HFF-Myc (cell line): Measurements from ENCODE around the gene SCN9A.
A peak's percentile ranks its signal among the peaks of the same experiment; 100 is the strongest.

Experiments
- DNase-seq: peaks from one replicate; pipeline ENCODE4 v3.0.0-alpha.2; 2011; ENCODE audit warnings: low read depth; ENCODE audit errors: extremely low read depth
- H3K4me3 ChIP-seq: replicated peaks from 2 replicates; pipeline ENCODE4 v1.5.1; 2011; ENCODE audit warnings: low read depth, mild to moderate bottlenecking, control low read depth, low read length
- CTCF ChIP-seq: IDR thresholded peaks from 2 replicates; pipeline ENCODE4 v1.5.1; 2012; ENCODE audit warnings: mild to moderate bottlenecking, low read depth, low read length, control low read depth; ENCODE audit errors: missing control alignments

SCN9A gene

GRCh38 chr2:166393008-166393407 lies 17.3 kb upstream of the SCN9A start:
- TF ChIP-seq CTCF: no peak
- no peak for DNase-seq
- no peak overlapping the region for H3K4me3 ChIP-seq

GRCh38 chr2:166388481-166389070 lies 12.8 kb upstream of the SCN9A start:
- no peak for TF ChIP-seq CTCF
- no peak overlapping the region for H3K4me3 ChIP-seq
- no peak for DNase-seq

GRCh38 chr2:166385313-166385712 lies 9.6 kb upstream of the SCN9A start:
- H3K4me3 ChIP-seq: no peak overlapping the region
- no peak for DNase-seq
- TF ChIP-seq CTCF: no peak

GRCh38 chr2:166384774-166385173 lies 9.0 kb upstream of the SCN9A start:
- DNase-seq: no peak
- peak; percentile 29 for TF ChIP-seq CTCF
- H3K4me3 ChIP-seq: no peak overlapping the region

GRCh38 chr2:166382448-166382847 lies 6.7 kb upstream of the SCN9A start:
- no peak for TF ChIP-seq CTCF
- DNase-seq: no peak
- no peak overlapping the region for H3K4me3 ChIP-seq

GRCh38 chr2:166380615-166381014 lies 4.9 kb upstream of the SCN9A start:
- H3K4me3 ChIP-seq: no peak overlapping the region
- DNase-seq: no peak
- TF ChIP-seq CTCF: no peak

- peak overlapping the region; percentile 68 for H3K4me3 ChIP-seq
- TF ChIP-seq CTCF: no peak
- no peak for DNase-seq
Measured at GRCh38 chr2:166376873-166377272, 1.1 kb upstream of the SCN9A start.
